ENCODE data around the gene FBXO10.
A peak's percentile ranks its signal among the peaks of the same experiment; 100 is the strongest.
"Not testable (repeated sequence)": the region's sequence is repeated elsewhere in the genome, so short reads cannot be mapped to it uniquely, and the experiment has no call there.

The FBXO10 gene

GRCh38 chr9:37510053-37510452 is 66.1 kb downstream of the FBXO10 start:
- DNase-seq, result not testable (repeated sequence)

- DNase-seq, result no peak
Measured at GRCh38 chr9:37509536-37509935, 66.6 kb downstream of the FBXO10 start.

- DNase-seq, result no peak
Measured at GRCh38 chr9:37508834-37509206, 67.4 kb downstream of the FBXO10 start.

- DNase-seq, result no peak
Measured at GRCh38 chr9:37508135-37508833, 67.9 kb downstream of the FBXO10 start.

DNA sequence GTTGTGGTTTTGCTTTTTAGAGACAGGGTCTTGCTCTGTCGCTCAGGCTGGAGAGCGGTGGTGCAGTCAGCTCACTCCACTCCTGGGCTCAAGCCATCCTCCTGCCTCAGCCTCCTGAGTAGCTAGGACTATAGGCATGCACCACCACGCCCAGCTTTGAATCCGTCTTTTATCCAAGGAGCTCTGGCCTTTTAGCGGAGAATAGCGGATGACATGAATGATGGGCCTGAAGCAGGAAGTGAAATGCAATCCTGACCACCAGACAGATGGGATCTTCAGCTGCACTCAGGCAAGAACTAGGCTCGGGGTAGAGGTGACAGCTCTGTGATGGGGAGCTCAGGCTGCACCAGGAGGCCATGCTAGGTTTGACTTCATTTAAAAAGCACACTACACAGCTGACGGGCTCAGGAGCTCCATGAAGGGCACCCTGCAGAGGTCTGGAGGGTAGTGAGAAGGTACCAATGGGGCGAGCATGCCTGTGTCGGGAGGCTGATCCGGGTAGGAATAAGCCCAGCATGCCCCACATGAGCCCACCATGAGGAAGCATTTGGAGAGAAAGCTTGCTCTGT is 68.5 kb downstream of the FBXO10 start:
- DNase-seq, result no peak

DNA sequence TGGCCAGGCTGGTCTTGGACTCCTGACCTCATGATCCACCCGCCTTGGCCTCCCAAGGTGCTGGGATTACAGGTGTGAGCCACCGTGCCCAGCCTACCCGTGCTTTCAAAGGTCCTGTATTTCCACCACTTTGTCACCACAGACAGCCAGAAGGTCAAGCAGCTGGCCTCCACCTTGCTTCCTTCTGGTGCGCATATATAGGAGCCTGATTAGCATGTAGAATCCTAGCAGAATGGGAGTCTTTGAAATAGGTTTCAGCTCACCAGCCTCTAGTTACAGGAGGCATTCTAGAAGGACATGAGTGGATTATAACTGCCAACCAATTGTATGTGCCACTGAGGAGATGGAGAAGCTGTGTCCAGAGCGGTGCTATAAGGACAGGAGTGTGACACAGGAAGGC is 71.6 kb downstream of the FBXO10 start:
- DNase-seq, result no peak

DNA sequence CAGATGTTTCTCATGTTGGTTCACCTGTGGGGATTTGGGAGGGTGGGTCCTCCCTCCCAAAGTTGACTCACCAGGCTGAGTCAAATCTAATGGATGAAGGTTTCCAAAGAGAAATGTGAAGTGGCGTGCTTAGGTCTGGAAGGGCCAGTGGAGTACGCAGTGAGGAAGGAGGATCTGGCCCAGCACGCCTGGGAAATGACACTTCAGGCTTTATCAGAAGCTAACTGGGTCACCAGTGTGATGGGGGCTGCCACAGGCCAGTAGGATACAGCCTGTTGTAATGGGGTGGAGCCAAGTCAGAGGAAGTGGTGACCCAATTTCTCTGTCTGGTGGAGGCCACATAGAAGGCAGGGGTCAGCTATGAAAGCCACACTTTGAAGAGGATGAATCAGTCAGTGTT is 72.4 kb downstream of the FBXO10 start:
- DNase-seq, result no peak

DNA sequence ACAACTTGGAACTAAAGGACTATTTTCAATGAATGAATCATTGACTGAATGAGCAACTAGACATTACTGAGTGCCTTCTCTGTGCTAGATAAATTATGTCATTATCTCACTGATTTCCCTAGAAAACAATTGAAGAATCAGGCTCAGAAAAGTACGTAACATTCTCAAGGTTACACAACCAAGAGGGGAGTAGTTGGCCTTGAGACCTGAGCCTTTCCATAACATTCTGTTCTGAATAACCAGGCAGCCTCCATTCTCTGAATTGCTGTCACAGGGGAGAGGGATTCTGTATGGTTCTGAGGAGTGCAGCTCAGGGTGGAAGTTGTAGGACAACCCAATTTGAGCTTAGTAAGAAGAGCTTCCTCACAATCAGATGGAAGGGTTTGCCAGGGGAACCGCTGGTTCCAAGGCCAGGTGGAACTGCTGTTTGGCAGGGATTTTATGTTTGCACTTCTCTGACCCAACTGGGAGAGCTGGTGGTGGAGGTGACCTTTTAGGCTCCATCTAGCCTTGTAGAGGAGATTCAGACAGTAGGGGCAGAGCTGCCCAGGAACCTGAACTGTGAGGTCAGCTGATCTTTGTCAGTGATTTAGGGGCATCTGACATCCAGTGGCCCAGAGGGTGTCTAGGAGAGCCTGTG is 74.1 kb downstream of the FBXO10 start:
- DNase-seq, result no peak

DNA sequence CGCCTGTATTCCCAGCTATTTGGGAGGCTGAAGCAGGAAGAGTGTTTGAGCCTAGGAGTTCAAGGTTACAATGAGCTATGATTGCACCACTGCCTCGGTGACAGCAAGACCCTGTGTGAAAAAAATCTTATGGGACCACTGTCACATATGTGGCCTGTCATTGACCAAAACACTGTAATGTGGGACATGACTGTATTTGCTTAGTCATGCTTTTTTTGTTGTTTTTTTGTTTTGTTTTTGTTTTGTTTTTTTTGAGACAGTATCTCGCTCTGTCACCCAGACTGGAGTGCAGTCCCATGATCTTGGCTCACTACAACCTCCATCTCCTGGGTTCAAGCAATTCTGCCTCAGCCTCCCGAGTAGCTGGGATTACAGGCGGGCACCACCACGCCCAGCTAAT is 76.9 kb downstream of the FBXO10 start:
- no peak for DNase-seq

GRCh38 chr9:37498457-37498856 is 77.7 kb downstream of the FBXO10 start:
- no peak for DNase-seq

GRCh38 chr9:37497320-37497719 is 78.9 kb downstream of the FBXO10 start:
- no peak for DNase-seq

DNA sequence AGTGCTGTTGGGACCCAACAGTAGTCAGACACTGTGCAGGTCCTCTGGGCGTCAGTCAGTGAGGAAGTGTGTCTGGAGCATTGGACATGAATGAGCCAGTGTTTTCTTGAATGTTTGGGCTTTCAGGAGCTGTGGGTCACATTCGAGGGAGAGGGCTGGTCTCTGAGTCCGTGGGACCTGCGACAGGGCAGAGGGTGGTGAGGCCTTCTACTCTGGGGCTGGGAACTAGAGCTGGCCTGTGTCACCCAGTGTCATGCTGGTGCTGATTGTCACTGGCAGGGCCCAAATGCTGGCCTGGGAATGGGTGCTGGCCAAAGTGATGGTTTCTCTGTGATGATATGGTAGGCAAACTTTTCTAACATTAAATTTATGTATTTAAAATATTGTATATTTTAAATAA is 80.2 kb downstream of the FBXO10 start:
- DNase-seq, result no peak

DNA sequence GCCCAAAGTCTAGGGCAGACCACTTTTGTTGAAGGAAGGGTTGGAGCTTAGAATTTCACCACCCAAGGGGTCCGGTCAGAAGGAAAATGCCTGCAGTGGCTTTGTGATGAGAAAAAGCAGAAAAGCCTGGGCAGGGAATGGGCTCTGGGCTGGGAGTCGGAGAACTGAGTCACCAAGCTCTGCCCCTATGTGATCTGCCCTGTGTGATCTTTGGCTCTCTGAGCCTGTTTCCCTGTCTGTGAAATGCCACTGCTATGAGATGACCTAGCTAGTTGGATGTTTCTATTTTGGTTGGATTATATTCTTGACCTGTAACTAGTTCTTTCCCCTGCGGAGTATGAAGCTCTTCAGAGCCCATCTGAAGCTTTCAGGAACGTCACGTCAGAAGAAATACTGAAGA is 80.6 kb downstream of the FBXO10 start:
- DNase-seq, result no peak

- DNase-seq, result no peak
Measured at GRCh38 chr9:37491939-37492338, 84.2 kb downstream of the FBXO10 start.

- DNase-seq, result no peak
Measured at GRCh38 chr9:37486616-37487548, 89.3 kb downstream of the FBXO10 start.

DNA sequence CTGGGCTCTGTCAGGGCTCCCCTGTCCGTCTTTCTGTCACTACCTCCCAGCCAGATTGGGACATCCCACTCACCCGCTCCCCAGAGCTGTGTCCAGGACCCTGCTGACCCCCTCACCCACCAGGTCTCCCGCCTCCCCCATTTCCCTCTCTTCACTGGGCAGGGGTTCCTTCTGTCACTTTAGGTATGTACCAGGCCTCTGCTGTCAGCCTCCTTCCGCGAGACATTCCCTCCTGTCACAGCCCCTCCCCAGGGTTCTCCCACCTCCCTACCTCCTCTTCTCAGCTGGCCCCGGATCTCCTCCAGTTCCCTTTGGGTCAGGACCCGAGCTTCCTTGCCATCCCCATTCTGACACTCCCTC is 89.9 kb downstream of the FBXO10 start:
- no peak for DNase-seq

- peak; percentile 62 to 94 for DNase-seq
Measured at GRCh38 chr9:37485389-37486255, 90.6 kb downstream of the FBXO10 start, which contains the start of gene POLR1E. Gene POLR1E, plus strand, starts transcription at chr9:37485948. Its CDS starts 100 bp downstream, at chr9:37486048.

DNA sequence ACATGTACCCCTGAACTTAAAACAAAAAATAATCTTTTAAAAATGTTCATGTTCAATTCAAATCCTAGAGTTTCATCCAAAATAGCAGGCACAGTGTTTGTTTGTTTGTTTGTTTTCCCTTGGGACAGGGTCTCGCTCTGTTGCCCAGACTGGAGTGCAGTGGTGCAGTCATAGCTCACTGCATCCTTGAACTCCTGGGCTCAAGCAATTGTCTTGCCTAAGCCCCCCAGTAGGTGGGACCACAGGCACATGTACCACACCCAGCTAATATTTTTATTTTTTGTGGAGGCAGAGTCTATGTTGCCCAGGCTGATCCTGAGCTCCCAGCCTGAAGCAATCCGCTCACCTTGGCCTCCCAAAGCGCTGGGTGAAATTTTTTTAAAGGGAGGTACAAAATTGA is 95.4 kb downstream of the FBXO10 start:
- no peak for DNase-seq

GRCh38 chr9:37477987-37478619 is 98.1 kb downstream of the FBXO10 start:
- DNase-seq, result not testable (repeated sequence)

DNA sequence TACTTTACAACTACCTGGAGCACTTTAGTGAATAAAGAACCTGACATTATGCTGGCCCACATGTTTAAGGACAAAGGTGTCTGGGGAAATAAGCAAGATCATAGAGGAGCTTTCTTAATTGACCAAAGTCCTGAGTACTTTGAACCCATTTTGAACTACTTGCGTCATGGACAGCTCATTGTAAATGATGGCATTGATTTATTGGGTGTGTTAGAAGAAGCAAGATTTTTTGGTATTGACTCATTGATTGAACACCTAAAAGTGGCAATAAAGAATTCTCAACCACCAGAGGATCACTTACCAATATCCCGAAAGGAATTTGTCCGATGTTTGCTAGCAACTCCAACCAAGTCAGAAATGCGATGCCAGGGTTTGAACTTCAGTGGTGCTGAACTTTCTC is 98.7 kb downstream of the FBXO10 start:
- not testable (repeated sequence) for DNase-seq

- DNase-seq, result no peak
Measured at GRCh38 chr9:37476930-37477329, 99.2 kb downstream of the FBXO10 start.

- DNase-seq, result no peak
Measured at GRCh38 chr9:37474438-37474837, 101.7 kb downstream of the FBXO10 start.
